OCI-LY7 (cell line): ENCODE results near the gene SLC6A6. TPM values are rescaled to one million over a fixed set of nuclear protein-coding genes. Genes with fewer than 3 reads are reported as not detected.

Experiments
- BruUV-seq: library from RNA; stranded (reverse); fragments of 400-500 nt; replicated peaks from 2 replicates; lab custom pipeline; 2021; lab: Mats Ljungman, UMichigan
- CTCF ChIA-PET: fragments of 300-600 bp; sonication (Branson Sonifier 250); formaldehyde crosslinking; loops from one replicate; lab custom pipeline; 2022; ENCODE audit warnings: antibody characterized with exemption; ENCODE audit not compliant: unreplicated experiment; lab: Charles Lee
- POLR2A ChIA-PET: fragments of 300-600 bp; sonication (Branson Sonifier 250); formaldehyde crosslinking; loops from one replicate; lab custom pipeline; 2022; ENCODE audit warnings: antibody characterized with exemption; lab: Charles Lee
- DNase-seq: peaks from one replicate; pipeline ENCODE4 v3.0.0-alpha.2; 2015; ENCODE audit warnings: low spot score
- H2AFZ ChIP-seq: fragments of 200-600 bp; sonication (generic), shearing (Covaris generic); 2 replicates; pipeline ENCODE4 v1.6.1; 2014; ENCODE audit warnings: mild to moderate bottlenecking, antibody characterized with exemption, low read length, moderate library complexity
- H3K27ac ChIP-seq: fragments of 200-600 bp; sonication (generic); 2 replicates; pipeline ENCODE4 v1.5.1; 2014; ENCODE audit warnings: mixed run types, low read depth, mild to moderate bottlenecking, moderate library complexity, low read length, inconsistent platforms; ENCODE audit not compliant: poor library complexity, severe bottlenecking
- H3K36me3 ChIP-seq: fragments of 200-600 bp; sonication (generic); 2 replicates; pipeline ENCODE4 v1.6.1; 2014; ENCODE audit warnings: mild to moderate bottlenecking, antibody characterized with exemption, low read length, moderate library complexity, mixed read lengths; ENCODE audit not compliant: insufficient read depth
- H3K4me1 ChIP-seq: fragments of 200-600 bp; sonication (generic); 2 replicates; pipeline ENCODE4 v1.5.1; 2014; ENCODE audit warnings: mild to moderate bottlenecking, low read length; ENCODE audit not compliant: insufficient read depth, poor library complexity, severe bottlenecking
- H3K4me2 ChIP-seq: fragments of 200-600 bp; sonication (generic); 2 replicates; pipeline ENCODE4 v1.6.1; 2014; ENCODE audit warnings: mild to moderate bottlenecking, low read length
- H3K4me3 ChIP-seq: fragments of 200-600 bp; sonication (generic); 2 replicates; pipeline ENCODE4 v1.5.1; 2014; ENCODE audit warnings: mild to moderate bottlenecking, low read depth, low read length; ENCODE audit not compliant: poor library complexity, severe bottlenecking
- H3K79me2 ChIP-seq: fragments of 200-600 bp; sonication (generic); 2 replicates; pipeline ENCODE4 v1.6.1; 2016; ENCODE audit warnings: low read depth, mild to moderate bottlenecking, low read length, moderate library complexity, mixed read lengths; ENCODE audit not compliant: insufficient read depth
- H3K9me2 ChIP-seq: fragments of 200-600 bp; sonication (generic); 2 replicates; pipeline ENCODE4 v1.6.1; 2016; ENCODE audit warnings: mild to moderate bottlenecking, low read length, mixed read lengths; ENCODE audit not compliant: insufficient read depth
- H3K9me3 ChIP-seq: fragments of 200-600 bp; sonication (generic); 2 replicates; pipeline ENCODE4 v1.6.1; 2014; ENCODE audit warnings: mild to moderate bottlenecking, mixed run types, low read length, mixed read lengths
- H4K20me1 ChIP-seq: fragments of 200-600 bp; sonication (generic); 2 replicates; pipeline ENCODE4 v1.6.1; 2014; ENCODE audit warnings: mild to moderate bottlenecking, antibody characterized with exemption, low read length, moderate library complexity, mixed read lengths; ENCODE audit not compliant: insufficient read depth
- EZH2phosphoT487 ChIP-seq: fragments of 200-600 bp; sonication (generic); IDR thresholded peaks from 2 replicates; pipeline ENCODE4 v1.6.1; 2018; ENCODE audit warnings: low read depth, borderline replicate concordance, mild to moderate bottlenecking, mixed run types, antibody characterized with exemption, low read length, moderate library complexity, mixed read lengths
- intact Hi-C: fragments of 100-400 bp; cut with micrococcal nuclease; formaldehyde crosslinking; loops from one replicate; pipeline ENCODE4 v1.10.0; 2022; ENCODE audit not compliant: unreplicated experiment
- total RNA-seq, 2 experiments: library from RNA; depleted of rRNA in 1 of 2; stranded (reverse); fragments of >200 nt in 1 of 2; shearing (Covaris generic) in 1 of 2; gene quantifications; 2 replicates each; pipeline ENCODE4 v1.2.3, GENCODE V29; 2014 to 2022
- TF ChIP-seq, protein P1 (sequence below): fragments of 200-600 bp; sonication (generic); conservative IDR thresholded peaks from 2 replicates; pipeline ENCODE4 v1.5.1; 2014; ENCODE audit warnings: mild to moderate bottlenecking, antibody characterized with exemption, low read length, moderate library complexity, mixed read lengths

SLC6A6 gene
- total RNA-seq, 2 experiments from 2014 or later, result 43.0 to 51.8 TPM

DNA sequence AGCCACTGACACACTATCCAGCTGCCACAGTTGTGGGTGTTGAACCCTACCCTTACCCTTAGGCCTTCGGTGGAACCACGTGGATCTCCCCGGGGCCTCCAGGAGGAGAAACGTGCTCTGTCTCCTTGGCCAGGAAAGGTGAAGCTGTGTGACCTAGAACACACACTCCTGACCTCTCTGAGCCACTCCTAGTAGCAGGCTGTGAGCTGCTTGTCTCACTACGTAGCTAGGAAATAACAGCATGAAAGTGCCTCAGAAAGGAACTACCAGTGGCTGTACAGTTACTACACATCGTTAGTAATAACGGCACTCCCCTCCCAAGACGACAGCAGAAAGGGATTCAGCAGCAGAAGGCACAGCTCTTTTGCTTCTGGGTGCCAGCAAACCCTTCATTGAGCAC lies 36.2 kb upstream of the SLC6A6 start:
- TF ChIP-seq, protein P1, sequence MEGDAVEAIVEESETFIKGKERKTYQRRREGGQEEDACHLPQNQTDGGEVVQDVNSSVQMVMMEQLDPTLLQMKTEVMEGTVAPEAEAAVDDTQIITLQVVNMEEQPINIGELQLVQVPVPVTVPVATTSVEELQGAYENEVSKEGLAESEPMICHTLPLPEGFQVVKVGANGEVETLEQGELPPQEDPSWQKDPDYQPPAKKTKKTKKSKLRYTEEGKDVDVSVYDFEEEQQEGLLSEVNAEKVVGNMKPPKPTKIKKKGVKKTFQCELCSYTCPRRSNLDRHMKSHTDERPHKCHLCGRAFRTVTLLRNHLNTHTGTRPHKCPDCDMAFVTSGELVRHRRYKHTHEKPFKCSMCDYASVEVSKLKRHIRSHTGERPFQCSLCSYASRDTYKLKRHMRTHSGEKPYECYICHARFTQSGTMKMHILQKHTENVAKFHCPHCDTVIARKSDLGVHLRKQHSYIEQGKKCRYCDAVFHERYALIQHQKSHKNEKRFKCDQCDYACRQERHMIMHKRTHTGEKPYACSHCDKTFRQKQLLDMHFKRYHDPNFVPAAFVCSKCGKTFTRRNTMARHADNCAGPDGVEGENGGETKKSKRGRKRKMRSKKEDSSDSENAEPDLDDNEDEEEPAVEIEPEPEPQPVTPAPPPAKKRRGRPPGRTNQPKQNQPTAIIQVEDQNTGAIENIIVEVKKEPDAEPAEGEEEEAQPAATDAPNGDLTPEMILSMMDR, result no peak
- no peak for TF ChIP-seq EZH2phosphoT487
- POLR2A ChIA-PET, result interaction anchor here (0.7 kb wide), 1 partner anchor 46 kb away, joined by 5 read pairs; no protein-coding TSS in a partner anchor
- Histone ChIP-seq H3K4me3 (no peak overlapping the region), H3K4me1 (peaks cover 36% of the 10 kb centered on the region), H4K20me1 (no peaks in the 10 kb centered on the region), H3K27ac (no peak overlapping the region), H2AFZ (no peak overlapping the region), H3K79me2 (no peaks in the 10 kb centered on the region), H3K9me2 (no peaks in the 10 kb centered on the region), H3K4me2 (no peak overlapping the region), H3K9me3 (no peaks in the 10 kb centered on the region), H3K36me3 (no peaks in the 10 kb centered on the region)
- DNase-seq, result no peak
- BruUV-seq, result no TSS peak
- CTCF ChIA-PET, result interaction anchor here (0.6 to 0.9 kb wide), 2 partner anchors 10 to 15 kb away, joined by 3 to 7 read pairs; no protein-coding TSS in a partner anchor
- intact Hi-C loops, result no loop called here

DNA sequence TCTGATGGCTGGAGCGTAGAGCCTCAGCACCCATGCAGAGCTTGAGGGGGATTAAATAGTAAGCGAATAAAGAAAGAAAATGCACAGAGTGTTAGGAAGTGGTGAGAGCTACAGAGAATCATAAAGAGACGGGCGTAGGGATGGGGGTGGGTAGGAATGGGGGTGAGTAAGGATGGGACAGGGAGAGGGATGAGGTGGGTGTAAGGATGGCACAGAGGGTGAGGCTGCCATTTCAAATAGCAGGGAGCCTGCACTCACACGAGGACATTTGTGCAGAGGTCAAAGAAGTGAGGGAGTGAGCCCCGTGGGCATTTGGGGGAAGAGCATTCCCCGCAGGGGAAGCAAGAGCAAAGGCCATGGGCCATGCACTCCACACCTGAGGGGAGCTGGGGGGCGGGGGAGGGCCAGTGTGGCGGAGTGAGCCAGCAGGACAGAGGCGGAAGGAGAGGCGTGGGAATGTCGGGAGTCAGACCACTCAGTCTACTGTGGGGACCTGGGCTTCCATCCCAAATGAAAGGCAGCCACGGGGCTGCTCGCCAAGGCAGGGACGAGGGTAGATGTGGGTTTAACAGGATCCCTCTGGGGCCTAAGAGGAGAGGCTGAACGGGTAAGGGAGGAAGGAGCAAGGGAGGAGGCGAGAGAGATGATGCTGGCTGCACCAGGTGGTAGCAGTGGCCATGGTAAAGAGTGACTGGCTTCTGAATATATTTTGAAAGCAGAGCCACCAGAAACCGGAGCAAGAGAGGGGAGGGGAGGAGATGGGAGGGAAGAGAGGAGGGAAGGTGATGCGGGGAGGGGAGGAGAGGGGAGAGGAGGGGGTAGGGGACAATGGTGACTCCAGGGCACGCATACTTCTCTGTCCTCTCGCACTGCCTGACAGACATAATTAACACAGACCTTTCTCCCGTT lies 35.2 kb upstream of the SLC6A6 start:
- no peaks in the 10 kb centered on the region for H3K9me2 ChIP-seq
- H2AFZ ChIP-seq, result no peak overlapping the region
- CTCF ChIA-PET, result interaction anchor here (0.6 kb wide), 1 partner anchor 16 kb away, joined by 7 read pairs; no protein-coding TSS in a partner anchor
- DNase-seq, result no peak
- H3K79me2 ChIP-seq, result no peaks in the 10 kb centered on the region
- intact Hi-C loops, result no loop called here
- H3K9me3 ChIP-seq, result no peaks in the 10 kb centered on the region
- H3K36me3 ChIP-seq, result no peaks in the 10 kb centered on the region
- H3K4me1 ChIP-seq, result peaks cover 39% of the 10 kb centered on the region
- H4K20me1 ChIP-seq, result no peaks in the 10 kb centered on the region
- POLR2A ChIA-PET, result interaction anchor here (0.5 to 0.7 kb wide), 2 partner anchors 47 to 49 kb away, joined by 3 to 5 read pairs; no protein-coding TSS in a partner anchor
- no TSS peak for BruUV-seq
- TF ChIP-seq, protein P1, result no peak
- TF ChIP-seq EZH2phosphoT487, result no peak
- H3K4me2 ChIP-seq, result no peak overlapping the region
- H3K4me3 ChIP-seq, result no peak overlapping the region
- H3K27ac ChIP-seq, result no peak overlapping the region
